Sigmoid colon (tissue), 7 donors: ENCODE measurements around the gene GMDS. TPM values are rescaled to one million over a fixed set of nuclear protein-coding genes. Genes with fewer than 3 reads are reported as not detected.

Source experiments
- DNase-seq: peaks from one replicate; pipeline ENCODE4 v3.0.0-alpha.2; 2019
- H3K27ac ChIP-seq, 4 donors: fragments of 200-600 bp; sonication (generic); one replicate each; pipeline ENCODE4 v1.5.1; 2016 to 2019; ENCODE audit warnings: mild to moderate bottlenecking in 1 of 4
- H3K27me3 ChIP-seq, 3 donors: fragments of 200-600 bp; sonication (generic); one replicate each; pipeline ENCODE4 v1.5.1; 2019; ENCODE audit warnings: mild to moderate bottlenecking in 1 of 3
- H3K36me3 ChIP-seq, 4 donors: fragments of 200-600 bp; sonication (generic); one replicate each; pipeline ENCODE4 v1.5.1; 2016 to 2019
- H3K4me1 ChIP-seq, 4 donors: fragments of 200-600 bp; sonication (generic); one replicate each; pipeline ENCODE4 v1.5.1; 2017 to 2019
- H3K4me3 ChIP-seq, 4 donors: fragments of 200-600 bp; sonication (generic); one replicate each; pipeline ENCODE4 v1.5.1; 2017 to 2019; ENCODE audit warnings: mild to moderate bottlenecking in 2 of 4, moderate library complexity in 1 of 4
- H3K9me3 ChIP-seq, 4 donors: fragments of 200-600 bp in 3 of 4; sonication (generic) in 3 of 4; one replicate each; pipeline versions ENCODE4 v1.5.1 to v1.6.1; 2013 to 2019
- CTCF ChIP-seq, 4 experiments: fragments of 450-650 bp in 3 of 4; fragments of 200-600 bp in 1 of 4; IDR thresholded peaks; one replicate each; pipeline ENCODE4 v1.5.1; 2016 to 2019; ENCODE audit warnings: antibody characterized with exemption in 4 of 4, mild to moderate bottlenecking in 3 of 4, moderate library complexity in 2 of 4
- EP300 ChIP-seq, 4 donors: sonication (generic); formaldehyde crosslinking; IDR thresholded peaks; one replicate each; pipeline ENCODE4 v1.6.1; 2017; ENCODE audit warnings: antibody characterized with exemption in 4 of 4
- POLR2A ChIP-seq, 2 donors: fragments of 450-650 bp; IDR thresholded peaks; one replicate each; pipeline ENCODE4 v1.6.1; 2016; ENCODE audit warnings: antibody characterized with exemption in 2 of 2, mild to moderate bottlenecking in 2 of 2, moderate library complexity in 2 of 2
- POLR2AphosphoS5 ChIP-seq, 4 donors: sonication (generic); formaldehyde crosslinking; IDR thresholded peaks; one replicate each; pipeline ENCODE4 v1.6.1; 2017; ENCODE audit warnings: antibody characterized with exemption in 4 of 4
- WGBS, 2 donors: extraction: QIAGEN DNeasy Blood & Tissue Kit; methylation state at CpG; one replicate each; pipeline ENCODE4 v1.1.7; 2013; 5-methylcytosine and 5-hydroxymethylcytosine counted together
- intact Hi-C: fragments of 100-400 bp; cut with DNase I; formaldehyde crosslinking; loops from one replicate; pipeline ENCODE4 v1.15.1; 2023
- polyA plus RNA-seq, 3 donors: library from polyadenylated mRNA; stranded (reverse); fragments of 200-250 nt; gene quantifications; one replicate each; pipeline ENCODE4 v1.2.3, GENCODE V29; 2013
- total RNA-seq, 4 donors: library from RNA; depleted of rRNA; stranded (reverse); fragments of >200 nt; gene quantifications; one replicate each; pipeline ENCODE4 v1.1.0, GENCODE V29; 2016
- donor health status: healthy with polysubstance abuse.
- donor health status: Bipolar disorder and iron deficiency.
- donor health status: healthy.

Gene GMDS
- total and polyA plus RNA-seq, 7 donors: 3.1 to 173 (median 9.4) TPM

DNA sequence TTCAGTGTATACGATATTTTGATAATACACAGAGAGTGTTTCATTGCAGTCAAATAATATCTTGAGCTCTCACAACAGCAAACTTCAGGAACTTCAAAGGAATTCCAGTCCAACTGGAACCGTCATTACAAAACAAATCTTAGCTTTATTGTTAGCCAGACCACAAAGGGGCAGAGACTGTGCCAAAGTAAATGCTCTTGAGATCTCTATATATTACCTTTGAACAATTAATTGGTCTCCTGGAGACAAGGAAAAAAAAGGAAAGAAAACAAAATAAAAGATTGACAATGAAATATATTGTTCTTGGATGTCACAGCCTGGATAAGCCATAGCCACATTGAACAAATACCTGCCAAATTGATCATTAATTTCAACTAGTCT lies 565.7 kb downstream of the GMDS start:
- DNase-seq: no peak
- Histone ChIP-seq H3K9me3 (no peaks in the 10 kb centered on the region), H3K27me3 (no peaks in the 10 kb centered on the region), H3K27ac (peak overlapping the region in 2 of 4 donors; percentile 17 to 28), H3K36me3 (no peaks in the 10 kb centered on the region), H3K4me3 (no peak overlapping the region), H3K4me1 (peaks cover 0 to 21% (median 8%) of the 10 kb centered on the region in 4 donors)
- 23 to 71% methylated on average over 2 of the region's 2 CpGs for WGBS, 2 donors
- TF ChIP-seq POLR2AphosphoS5 (IDR thresholded peaks at IDR 0.05): no peak
- intact Hi-C loops: no loop called here

GRCh38 chr6:1679031-1679687 lies 566.2 kb downstream of the GMDS start:
- peak overlapping the region in 2 of 4 donors; percentile 17 to 28 for H3K27ac ChIP-seq
- intact Hi-C loops: no loop called here
- H3K4me3 ChIP-seq: no peak overlapping the region
- TF ChIP-seq EP300 (IDR thresholded peaks at IDR 0.05) (peak in 1 of 4 donors; percentile 47), CTCF (IDR thresholded peaks at IDR 0.05) (no peak), POLR2A (IDR thresholded peaks at IDR 0.05) (no peak), POLR2AphosphoS5 (IDR thresholded peaks at IDR 0.05) (peak in 3 of 4 donors; percentile 13 to 65 (median 28))
- no peak for DNase-seq
- WGBS, 2 donors: 48 to 72% methylated on average over 13 of the region's 13 CpGs
- no peaks in the 10 kb centered on the region for H3K9me3 ChIP-seq
- H3K4me1 ChIP-seq: peaks cover 0 to 21% (median 8%) of the 10 kb centered on the region in 4 donors
- no peaks in the 10 kb centered on the region for H3K27me3 ChIP-seq
- no peaks in the 10 kb centered on the region for H3K36me3 ChIP-seq

DNA sequence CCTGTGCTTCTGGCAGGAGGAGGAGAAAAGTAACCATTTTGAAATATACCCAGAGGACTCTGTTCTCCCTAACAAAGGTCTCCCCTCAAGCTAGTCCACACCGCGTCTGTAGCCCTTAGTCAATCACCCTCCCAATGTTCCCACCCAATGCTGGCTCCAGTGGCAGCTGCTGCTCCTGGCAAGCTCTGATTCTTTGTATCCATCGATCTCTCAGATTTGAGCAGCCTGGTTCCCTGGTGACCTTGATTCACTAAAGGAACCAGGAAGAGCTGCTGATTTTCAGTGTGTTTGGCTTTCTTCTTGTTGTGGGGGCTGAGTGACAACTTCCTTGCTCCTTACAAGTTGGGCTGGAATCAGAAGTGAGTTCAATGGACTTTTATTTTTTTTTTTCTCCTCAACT lies 567.2 kb downstream of the GMDS start:
- Histone ChIP-seq H3K36me3 (no peaks in the 10 kb centered on the region), H3K4me1 (peaks cover 0 to 21% (median 8%) of the 10 kb centered on the region in 4 donors), H3K27ac (no peak overlapping the region), H3K9me3 (no peaks in the 10 kb centered on the region), H3K27me3 (no peaks in the 10 kb centered on the region), H3K4me3 (no peak overlapping the region)
- intact Hi-C loops: no loop called here
- TF ChIP-seq POLR2AphosphoS5 (IDR thresholded peaks at IDR 0.05): no peak
- DNase-seq: no peak
- WGBS, 2 donors: 13 to 46% methylated on average over 3 of the region's 3 CpGs

GRCh38 chr6:1672379-1672778 lies 573.0 kb downstream of the GMDS start:
- DNase-seq: no peak
- H3K9me3 ChIP-seq: no peaks in the 10 kb centered on the region
- H3K4me3 ChIP-seq: no peak overlapping the region
- H3K27me3 ChIP-seq: no peaks in the 10 kb centered on the region
- H3K27ac ChIP-seq: no peak overlapping the region
- intact Hi-C loops: no loop called here
- 88 to 93% methylated on average over 2 of the region's 2 CpGs for WGBS, 2 donors
- no peaks in the 10 kb centered on the region for H3K36me3 ChIP-seq
- H3K4me1 ChIP-seq: no peaks in the 10 kb centered on the region
- TF ChIP-seq EP300 (IDR thresholded peaks at IDR 0.05) (no peak), POLR2A (IDR thresholded peaks at IDR 0.05) (no peak), POLR2AphosphoS5 (IDR thresholded peaks at IDR 0.05) (no peak), CTCF (IDR thresholded peaks at IDR 0.05) (no peak)

DNA sequence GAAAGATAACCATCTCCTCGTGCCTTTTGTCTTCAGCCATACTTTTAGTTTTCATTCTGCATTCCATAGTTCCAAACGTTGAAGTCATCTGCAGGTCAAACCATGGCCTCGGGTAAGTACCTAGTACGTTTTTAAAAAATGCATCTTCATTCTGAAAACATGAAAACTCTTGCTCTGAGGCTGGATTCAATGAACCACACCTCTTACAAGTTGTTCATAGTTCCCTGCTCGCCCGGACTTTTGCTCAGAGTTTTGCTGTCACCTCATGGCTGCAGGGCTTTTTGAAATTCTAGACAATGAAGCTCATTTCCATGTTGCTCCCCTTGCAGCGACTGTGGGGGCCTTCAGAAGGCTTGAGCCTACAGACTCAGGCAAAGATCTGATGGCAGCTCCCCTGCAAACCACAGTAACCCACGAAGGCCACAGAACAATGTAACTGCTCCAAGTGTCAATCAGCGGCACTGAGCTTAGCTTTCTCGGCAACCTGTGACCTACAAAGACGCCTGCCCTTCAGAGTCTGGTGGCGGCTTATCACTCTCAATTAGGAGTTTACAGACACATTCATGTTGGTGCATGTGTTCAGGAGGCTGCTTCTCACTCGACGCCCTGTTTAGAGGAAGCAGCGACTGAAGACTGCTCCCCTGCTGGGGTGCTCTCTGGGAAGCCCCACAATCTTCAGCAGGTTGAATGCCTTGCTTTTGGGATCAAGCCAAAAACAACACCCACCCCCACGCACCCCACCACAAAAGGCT lies 574.5 kb downstream of the GMDS start:
- TF ChIP-seq POLR2A (IDR thresholded peaks at IDR 0.05) (no peak), CTCF (IDR thresholded peaks at IDR 0.05) (no peak), EP300 (IDR thresholded peaks at IDR 0.05) (no peak), POLR2AphosphoS5 (IDR thresholded peaks at IDR 0.05) (no peak)
- no peaks in the 10 kb centered on the region for H3K9me3 ChIP-seq
- H3K4me3 ChIP-seq: no peak overlapping the region
- no peaks in the 10 kb centered on the region for H3K4me1 ChIP-seq
- H3K27me3 ChIP-seq: no peaks in the 10 kb centered on the region
- WGBS, 2 donors: 83 to 86% methylated on average over 16 of the region's 16 CpGs
- H3K36me3 ChIP-seq: no peaks in the 10 kb centered on the region
- H3K27ac ChIP-seq: no peak overlapping the region
- intact Hi-C loops: no loop called here
- no peak for DNase-seq
